ENCODE data around the gene KHDC1.

GRCh38 chr6:73248192-73248903 is 14.6 kb downstream of the KHDC1 start:
- TF ChIP-seq EZH2 (IDR thresholded peaks at IDR 0.05; ENCODE audit: insufficient read depth, poor library complexity, severe bottlenecking) = no peak
- no peak for TF ChIP-seq EZH2phosphoT487 (IDR thresholded peaks at IDR 0.05; ENCODE audit: insufficient read depth, low read depth)
